NCI-H524 treated with DMSO at 0.1 percent for 48 hours (cell line): ENCODE results near the gene SMOC2.
"Not testable (repeated sequence)": the region's sequence is repeated elsewhere in the genome, so short reads cannot be mapped to it uniquely, and the experiment has no call there.

Source experiments
- DNase-seq: peaks from one replicate; lab custom pipeline; 2025; lab: John Stamatoyannopoulos, UW

Gene SMOC2

DNA sequence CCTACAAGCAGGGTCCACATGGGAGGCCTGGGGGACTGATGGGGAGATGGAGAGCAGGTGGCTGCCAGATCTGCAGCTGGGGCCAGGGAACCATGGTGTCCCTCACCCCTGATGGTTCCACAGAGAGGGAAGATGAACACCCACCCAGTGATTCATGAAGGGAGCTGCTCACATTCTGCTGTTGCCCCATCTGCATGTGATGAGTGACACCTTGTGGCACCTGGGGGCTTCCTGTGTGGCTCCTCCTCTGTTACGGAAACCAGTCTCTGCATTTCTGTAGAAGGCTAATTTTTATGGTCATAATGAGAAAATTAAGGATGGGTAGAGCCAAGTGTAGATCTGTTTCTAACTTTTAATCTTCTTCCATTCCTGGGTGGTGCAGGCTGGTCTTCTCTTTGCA, 217.1 kb downstream of the SMOC2 start:
- DNase-seq, result no peak

DNA sequence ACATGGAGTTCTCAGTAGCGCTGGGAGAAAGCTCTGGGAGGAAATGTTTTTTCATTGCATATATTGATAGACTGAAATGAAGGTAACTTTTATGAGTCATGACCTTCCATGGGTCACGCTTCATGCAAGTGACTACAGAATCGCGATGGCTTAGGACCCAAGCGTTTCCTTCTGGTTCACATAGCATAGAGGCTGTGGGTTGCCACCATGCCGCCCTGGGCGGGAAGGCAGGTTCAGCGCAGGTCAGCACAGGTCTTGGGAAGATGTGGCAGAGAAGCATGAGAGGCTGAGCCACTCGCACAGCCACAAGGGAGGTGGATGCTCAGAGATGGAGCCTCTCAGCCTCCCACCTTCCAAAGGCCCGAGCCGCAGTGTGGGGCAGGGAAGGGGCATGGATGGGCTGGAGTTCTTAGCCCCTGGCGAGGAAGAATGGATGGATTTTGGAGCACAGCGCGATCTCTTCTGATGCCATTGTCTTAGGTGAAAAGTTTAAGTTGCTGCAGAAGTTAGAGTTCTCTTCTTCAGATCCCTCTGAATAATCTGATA, 219.5 kb downstream of the SMOC2 start:
- DNase-seq, result no peak

DNA sequence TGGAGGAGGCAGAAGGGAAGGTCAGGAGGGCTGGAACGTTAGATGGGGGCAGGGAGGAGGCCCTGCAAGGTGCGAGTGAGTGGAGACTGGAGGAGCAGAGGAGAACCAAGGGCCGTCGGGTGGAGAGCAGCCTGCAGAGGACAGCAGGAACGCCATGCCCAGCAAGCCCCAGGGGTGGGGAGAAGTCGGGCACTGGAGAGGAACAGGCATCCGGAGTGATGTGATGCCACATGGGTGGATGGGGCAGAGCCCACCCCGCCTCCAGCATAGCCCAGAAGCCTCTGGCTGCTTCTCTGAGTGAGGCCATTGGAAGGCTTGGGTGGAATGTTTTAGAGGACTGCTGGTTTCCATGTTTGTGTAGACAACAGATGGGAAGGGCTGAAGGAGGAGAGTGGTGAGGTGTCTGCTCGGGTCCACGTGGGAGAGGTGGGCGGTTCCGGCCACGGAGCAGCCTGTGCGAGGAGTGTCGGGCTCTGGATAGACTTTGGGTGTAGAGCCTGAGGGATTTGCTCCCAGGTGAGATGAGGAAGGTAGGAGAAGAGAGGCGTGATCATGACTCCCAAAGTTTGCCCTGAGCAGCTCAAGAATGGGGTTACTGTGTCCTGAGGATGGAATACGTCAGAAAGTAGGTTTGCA, 221.4 kb downstream of the SMOC2 start:
- DNase-seq, result no peak

DNA sequence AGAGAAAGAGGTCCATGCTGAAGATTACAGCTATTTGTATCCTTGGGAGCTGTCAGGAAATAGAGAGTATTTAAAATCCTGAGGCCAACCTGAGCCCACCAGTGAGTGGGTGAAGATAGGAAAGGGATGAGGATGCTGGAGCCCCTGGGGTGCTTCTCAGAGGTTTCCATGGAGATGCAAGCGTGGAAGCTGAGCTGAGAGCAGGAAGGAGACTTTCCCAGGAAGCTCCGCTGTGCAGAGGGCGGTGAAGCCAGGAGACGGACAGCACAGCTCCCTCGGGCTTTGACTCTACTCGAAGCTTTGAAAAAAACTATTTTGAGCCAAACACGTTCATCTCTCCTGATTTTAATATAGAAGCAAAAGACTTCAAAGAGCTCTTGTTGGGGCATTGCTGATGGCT, 222.1 kb downstream of the SMOC2 start:
- no peak for DNase-seq

DNA sequence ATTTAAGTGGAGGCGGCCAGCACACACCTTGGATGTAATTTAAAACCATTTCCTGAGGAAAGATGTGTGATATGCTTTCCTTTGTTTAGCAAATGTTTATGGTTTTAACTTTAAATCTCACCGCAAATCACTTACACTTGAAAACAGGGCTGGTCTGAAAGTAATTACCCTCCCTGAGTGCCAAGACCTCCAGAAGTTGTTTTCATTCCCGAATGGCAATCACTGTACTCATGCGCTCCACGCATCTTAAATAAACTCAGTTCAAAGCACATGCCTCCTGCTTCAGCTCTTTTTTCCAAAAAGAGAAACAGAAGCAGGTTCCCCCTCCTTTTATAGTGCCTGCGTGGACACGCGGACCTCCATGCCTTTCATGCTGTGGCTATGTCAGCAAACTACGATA, 224.0 kb downstream of the SMOC2 start:
- DNase-seq, result no peak

DNA sequence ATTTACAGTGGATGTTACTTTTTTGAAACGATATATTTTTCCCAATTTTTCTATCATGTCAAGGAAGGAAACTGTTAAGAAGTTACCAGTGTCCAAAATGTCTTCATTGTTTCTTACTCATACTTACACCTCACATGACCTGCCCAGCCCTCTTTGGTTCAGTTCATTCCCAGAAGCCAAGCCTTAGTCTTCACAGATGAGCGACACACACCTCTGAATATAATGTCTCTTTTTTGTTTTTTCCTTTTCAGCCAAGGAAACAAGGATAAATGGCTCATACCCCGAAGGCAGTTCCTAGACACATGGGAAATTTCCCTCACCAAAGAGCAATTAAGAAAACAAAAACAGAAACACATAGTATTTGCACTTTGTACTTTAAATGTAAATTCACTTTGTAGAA, 225.2 kb downstream of the SMOC2 start:
- DNase-seq, result no peak

DNA sequence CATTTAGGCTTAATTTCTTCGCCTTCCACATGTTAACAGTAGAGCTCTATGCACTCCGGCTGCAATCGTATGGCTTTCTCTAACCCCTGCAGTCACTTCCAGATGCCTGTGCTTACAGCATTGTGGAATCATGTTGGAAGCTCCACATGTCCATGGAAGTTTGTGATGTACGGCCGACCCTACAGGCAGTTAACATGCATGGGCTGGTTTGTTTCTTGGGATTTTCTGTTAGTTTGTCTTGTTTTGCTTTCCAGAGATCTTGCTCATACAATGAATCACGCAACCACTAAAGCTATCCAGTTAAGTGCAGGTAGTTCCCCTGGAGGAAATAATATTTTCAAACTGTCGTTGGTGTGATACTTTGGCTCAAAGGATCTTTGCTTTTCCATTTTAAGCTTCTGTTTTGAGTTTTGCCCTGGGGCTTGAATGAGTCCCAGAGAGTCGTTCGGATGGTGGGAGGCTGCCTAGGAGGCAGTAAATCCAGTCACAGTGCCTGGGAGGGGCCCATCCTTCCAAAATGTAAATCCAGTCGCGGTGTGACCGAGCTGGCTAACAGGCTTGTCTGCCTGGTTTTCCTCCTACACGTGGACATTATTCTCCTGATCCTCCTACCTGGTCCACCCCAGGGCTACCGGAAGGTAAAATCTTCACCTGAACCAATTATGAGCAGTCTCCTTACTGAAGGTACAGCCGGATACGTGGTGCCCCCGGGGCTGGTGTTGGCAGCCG, 225.9 kb downstream of the SMOC2 start:
- DNase-seq, result no peak

DNA sequence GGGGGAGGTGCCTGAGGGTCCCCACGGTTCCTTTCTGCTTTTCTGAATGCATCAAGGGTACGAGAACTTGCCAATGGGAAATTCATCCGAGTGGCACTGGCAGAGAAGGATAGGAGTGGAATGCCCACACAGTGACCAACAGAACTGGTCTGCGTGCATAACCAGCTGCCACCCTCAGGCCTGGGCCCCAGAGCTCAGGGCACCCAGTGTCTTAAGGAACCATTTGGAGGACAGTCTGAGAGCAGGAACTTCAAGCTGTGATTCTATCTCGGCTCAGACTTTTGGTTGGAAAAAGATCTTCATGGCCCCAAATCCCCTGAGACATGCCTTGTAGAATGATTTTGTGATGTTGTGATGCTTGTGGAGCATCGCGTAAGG, 226.4 kb downstream of the SMOC2 start:
- DNase-seq, result no peak

DNA sequence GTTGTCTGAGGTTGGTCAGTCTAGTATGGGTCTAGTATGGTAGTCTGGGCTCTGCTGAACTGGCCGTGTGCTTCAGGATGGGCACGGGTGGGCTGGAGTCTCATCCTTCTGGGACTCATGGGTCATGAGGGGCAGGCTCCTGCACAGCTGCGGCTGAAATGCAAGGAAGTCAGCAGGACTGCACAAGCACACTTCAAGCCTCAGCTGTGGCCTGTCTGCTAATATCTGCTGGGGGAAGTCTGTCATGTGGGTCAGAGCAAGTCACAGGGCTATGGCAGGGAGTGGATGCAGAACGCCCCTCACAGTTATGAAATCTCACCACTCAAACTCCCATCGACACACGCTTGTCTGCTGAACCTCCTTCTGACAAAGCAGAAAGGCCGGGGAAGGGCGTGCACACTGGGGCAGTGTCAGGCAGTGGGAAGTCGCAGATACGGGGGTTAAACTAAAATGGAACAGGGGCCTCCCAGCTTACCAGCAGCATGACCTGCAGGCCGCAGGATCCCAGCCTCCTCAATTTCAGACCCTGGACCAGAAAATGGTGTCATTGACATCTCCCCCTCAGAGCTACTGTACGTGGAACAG, 229.5 kb downstream of the SMOC2 start:
- DNase-seq, result no peak

DNA sequence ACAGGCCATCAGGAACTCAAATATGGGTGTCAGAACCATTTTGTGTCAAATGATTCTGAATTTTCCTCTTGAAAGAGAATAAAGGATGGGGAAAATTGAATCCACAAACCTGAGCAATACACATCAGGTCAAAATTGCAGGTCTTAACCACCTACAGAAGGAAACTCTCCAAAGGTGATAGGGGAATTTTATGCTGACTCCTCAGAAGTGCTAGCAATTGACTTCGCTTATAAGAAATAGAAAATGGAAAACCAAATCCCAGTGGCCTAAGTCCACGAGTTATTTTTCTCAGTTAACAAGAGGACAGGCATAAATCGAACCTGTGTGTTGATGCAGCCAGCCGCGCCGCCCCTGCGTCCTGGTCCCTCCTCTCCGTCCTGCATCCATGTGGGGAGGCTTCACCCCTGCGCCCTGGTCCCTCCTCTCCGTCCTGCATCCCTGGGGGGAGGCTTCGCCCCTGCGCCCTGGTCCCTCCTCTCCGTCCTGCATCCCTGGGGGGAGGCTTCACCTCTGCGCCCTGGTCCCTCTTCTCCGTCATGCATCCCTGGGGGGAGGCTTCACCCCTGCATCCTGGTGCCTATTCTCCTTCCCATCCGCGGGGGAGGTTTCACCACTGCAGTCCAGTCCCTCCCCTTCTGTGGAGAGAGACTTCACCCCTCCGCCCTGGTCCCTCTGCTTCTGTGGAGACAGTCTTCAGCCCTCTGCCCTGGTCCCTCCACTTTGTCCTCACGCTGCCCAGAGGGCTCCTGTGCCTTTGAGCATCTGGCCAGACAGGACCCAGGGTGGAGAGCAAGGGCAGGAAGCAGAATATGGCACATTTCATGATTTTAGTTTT, 230.3 kb downstream of the SMOC2 start:
- no peak for DNase-seq

DNA sequence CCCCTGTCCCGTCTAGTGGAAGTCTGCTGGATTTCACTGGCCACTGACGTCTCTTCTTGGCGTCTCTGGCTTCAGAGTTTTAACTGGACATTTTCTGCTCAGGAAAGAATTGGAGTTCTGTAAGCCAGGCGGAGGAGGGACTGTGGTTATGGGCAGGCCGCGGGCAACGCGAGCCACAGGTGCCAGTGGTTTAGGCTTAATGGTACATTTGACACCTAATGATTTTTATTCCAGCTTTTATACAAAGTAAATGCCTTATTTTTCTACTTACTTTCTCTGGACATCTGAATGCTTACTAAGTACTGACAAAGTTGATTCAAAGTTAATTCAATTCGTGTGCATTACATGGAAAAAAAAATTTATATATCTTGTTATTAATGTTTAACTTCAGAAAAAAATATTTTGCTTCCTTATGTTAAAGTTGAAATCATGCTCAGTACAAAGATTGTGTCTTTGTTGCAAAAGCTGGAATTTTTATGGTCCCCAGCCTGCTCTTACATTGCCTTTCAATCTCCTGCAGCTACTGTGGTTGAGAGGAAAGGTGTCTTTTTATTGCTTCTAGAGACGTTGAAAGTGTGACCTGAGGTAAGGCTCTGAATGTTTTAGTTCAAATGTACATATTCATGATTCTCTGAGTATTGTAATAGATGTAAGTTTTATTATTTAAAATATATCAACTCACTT, 231.0 kb downstream of the SMOC2 start:
- no peak for DNase-seq

DNA sequence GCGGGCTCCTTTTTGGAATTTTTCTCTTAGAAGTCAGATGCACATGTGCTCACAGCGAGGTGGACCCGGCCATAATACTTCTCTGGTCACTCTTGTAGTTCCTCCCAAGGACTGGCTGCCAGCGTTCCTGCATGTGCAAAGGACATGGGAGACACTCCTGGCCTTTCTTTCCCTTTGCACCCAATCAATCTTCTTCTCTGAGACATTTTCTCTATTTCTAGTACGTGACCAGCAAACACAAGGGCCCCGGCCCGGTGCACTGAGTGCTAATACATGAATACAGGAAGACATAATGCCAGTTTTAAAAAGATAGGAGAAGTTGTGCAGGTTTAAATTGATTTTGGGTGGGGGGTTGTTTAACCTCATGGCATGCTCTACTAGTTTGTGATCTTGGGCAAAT, 233.6 kb downstream of the SMOC2 start:
- DNase-seq, result no peak

DNA sequence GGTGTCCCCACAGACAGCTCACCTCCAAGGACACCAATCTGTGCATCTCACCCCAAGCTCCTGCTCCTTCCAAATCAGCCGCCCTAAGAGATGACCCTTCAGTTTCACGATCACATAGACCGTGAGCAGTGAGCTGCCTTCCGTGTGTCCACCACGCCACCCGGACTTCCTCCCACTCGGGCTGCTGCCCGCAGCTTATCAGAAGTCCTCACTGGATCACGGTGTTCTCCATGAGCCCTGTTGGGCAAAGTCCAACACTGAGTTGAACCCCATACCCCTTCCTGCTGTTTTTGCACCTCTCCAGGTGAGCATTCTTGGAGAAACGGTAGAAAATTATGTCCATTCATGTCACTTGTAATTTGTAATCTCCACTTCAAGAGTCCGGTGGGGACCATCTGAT, 234.4 kb downstream of the SMOC2 start:
- DNase-seq, result no peak

DNA sequence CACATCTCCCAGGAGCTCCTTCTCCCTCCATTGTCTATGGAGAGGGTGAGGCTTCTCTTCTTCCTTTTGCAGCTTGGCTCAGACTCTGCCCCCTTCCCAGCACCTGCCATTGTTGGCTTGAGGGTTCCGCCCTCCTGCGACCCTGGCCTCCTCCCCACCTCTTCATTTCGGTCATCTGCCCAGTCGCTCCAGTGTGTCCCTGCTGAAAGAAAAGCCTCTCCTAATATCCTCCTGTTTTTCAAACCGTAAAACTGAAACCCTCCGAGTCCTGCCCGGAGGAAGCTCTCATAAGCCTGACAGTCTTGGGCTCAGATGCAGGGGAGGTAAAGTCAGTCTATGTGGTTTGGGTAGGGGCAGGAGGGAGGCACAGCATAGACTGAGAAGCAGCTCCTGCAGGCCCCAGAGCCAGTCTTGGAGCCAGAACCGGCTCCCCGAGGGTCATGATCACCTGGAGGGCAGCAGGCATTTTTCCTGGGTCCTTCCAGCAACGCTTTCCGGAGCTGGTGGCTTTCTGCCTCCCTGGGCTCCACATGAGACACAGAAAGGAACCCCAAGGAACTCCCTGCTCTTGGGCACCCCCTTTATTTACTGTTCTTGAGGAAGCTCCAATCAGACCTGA, 235.1 kb downstream of the SMOC2 start:
- no peak for DNase-seq

DNA sequence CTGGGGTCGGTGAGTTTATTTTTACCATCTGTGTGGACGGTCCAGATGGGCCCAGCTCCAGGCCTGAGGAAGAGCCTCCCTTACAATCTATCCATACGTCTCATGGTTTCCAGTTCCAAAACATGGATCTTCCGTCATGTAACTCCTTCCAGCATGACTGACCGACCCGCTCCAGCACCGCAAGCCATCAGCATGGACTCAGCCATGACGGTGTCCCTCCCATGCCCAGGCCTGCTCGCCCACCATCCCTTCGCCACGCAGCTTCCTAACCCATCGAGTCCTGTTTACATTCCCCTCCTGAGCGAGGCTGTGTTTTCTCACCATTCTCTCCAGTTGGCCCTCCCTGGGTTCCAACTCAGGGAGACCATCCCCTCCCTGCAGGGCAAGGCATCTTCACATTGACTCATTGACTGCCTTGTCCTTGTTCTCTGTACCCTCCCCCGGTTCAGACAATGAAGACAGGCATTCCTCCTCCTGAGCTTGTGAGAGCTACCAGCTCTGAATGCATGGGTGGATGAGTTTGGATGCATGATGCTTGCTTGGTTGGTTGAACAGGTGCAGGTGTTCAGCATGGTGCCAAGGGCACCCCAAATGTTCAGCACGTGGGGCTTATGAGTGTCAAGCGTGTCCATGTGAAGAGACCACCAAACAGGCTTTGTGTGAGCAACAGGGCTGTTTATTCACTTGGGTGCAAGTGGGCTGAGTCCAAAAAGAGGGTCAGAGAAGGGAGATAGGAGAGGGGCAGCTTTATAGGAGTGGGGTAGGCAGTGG, 235.8 kb downstream of the SMOC2 start:
- no peak for DNase-seq

DNA sequence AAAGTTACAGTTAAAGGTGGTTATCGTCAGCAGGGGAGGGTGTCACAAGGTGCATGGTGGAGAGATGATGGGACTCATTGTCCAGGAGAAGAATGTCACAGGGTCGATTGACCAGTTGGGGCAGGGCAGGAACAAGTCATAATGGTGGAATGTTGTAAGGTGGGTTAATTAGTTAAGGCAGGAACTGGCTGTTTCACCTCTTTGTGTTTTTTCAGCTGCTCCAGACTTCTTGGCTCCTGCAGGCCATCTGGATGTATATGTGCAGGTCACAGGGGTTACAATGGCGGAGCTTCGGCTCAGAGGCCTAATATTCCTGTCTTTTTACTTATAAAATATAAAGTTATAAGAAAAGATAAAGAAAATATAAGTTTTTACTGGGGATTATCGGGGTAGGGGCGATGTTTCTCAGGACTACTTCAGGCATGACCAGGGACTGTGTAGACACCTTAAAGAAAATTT, 236.4 kb downstream of the SMOC2 start:
- DNase-seq, result not testable (repeated sequence)

DNA sequence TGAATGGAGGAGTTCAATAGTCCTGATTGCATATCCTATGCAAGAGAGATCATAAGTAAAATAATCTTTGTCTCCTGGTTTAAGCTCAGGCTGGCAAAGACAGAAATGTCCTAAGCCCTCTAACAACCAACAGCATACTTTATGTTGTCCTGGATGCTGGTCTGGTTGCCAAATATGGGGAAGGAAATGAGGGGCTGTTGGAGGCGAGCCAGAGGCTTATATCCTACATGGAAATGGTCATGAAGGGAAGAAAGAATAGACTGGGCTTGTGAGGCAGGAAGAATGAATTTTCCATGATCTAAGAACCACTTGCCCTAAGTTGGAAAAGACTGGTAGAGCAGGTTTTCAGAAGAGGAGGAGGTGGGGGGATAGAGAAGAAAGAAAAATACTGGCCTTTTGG, 237.1 kb downstream of the SMOC2 start:
- DNase-seq, result no peak

DNA sequence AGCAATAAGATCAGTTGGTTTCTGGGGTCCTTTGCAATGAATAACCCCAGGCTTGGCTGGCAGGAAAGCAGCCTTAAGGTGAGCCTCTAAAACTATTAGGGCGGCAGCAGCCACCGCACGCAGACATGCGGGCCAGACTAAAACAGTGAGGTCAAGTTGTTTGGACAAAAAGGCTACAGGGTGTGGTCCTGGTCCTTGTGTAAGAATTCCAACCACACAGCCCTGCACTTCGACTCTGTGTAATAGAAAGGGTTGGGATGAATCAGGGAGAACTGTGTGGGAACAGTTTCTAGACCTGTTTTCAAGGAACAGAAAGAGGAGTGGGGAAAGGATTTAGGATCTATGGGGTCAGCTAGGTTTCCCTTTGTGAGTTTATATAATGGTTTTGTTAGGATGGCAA, 237.6 kb downstream of the SMOC2 start:
- DNase-seq, result no peak

DNA sequence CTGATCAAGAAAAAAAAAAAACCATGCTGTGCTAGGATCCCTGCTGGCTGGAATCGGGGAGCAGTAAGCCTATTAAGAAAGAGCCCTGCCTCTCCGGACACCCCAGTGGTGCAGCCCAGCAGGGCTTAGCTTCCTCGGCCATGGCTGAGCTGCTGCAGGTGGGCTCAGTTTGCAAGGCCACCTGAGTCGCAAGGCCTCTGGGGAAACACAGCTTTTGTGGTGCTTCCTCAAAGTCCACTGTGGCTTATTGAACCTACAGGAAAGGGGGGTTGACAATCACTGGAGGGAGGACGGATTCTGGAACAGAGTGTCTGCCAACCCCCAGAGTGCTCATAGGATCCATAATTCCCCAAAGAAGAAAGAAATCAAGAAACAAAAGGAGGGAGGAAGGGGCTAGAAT, 240.8 kb downstream of the SMOC2 start:
- no peak for DNase-seq

DNA sequence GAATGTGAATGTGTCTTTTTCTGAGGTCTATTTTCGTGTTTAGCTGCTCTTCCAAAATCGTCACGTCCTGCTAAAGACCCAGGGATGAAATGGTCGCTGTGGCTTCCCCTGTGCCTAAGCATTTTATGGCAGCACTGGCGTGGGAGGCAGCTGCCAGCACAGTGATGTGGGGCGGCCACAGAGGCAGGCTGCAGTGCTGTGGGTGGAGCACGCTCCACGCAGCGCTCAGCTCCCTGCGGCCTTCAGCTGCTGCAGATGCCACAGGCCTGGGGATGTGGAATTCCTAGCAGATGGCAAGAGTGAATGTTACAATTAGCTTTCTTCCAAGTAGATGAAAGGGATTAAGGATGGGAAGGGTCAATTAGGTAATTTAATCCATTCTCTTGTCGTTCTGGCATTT, 242.6 kb downstream of the SMOC2 start:
- peak; percentile 94 for DNase-seq

DNA sequence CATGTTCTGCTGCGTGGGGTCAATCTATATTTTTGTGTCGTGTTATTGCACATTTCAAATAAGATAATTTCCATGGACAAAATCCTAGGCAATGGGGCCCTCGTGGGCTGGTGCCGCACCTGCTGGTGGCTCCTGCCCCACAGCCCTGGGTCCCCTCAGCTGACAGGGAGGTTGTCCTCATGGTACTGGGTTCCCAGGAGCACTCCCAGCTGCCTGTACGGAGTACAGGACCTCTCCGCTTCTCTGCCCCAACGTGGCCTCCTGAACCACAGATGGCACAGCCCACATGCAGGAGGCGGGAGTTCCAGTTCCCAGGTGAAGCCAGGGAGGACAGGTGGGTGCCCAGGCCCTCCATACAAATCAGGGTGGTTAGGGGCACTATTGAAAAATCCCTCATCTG, 243.5 kb downstream of the SMOC2 start:
- no peak for DNase-seq
